GM04504 (cell line): Measurements from ENCODE around the gene TBL1XR1.
"Not testable (repeated sequence)": the region's sequence is repeated elsewhere in the genome, so short reads cannot be mapped to it uniquely, and the experiment has no call there.

Source experiments
- DNase-seq: peaks from one replicate; pipeline ENCODE4 v3.0.0-alpha.2; 2012; ENCODE audit warnings: low read depth

Gene TBL1XR1

GRCh38 chr3:177181418-177181817, 15.9 kb downstream of the TBL1XR1 start:
- no peak for DNase-seq

- no peak for DNase-seq
These were observed 16.8 kb downstream of the TBL1XR1 start for GRCh38 chr3:177180506-177180905.

- DNase-seq, result no peak
These were observed 17.8 kb downstream of the TBL1XR1 start for GRCh38 chr3:177179281-177180067.

GRCh38 chr3:177177749-177178221, 19.5 kb downstream of the TBL1XR1 start:
- DNase-seq, result no peak

- DNase-seq, result no peak
These were observed 22.6 kb downstream of the TBL1XR1 start for GRCh38 chr3:177174607-177175170.

- no peak for DNase-seq
These were observed 27.2 kb downstream of the TBL1XR1 start for GRCh38 chr3:177169936-177170722.

GRCh38 chr3:177168431-177168830, 28.9 kb downstream of the TBL1XR1 start:
- no peak for DNase-seq

- DNase-seq, result no peak
These were observed 34.5 kb downstream of the TBL1XR1 start for GRCh38 chr3:177162742-177163141.

GRCh38 chr3:177161603-177162002, 35.7 kb downstream of the TBL1XR1 start:
- DNase-seq, result not testable (repeated sequence)

- no peak for DNase-seq
These were observed 38.8 kb downstream of the TBL1XR1 start for GRCh38 chr3:177158461-177158860.

GRCh38 chr3:177157492-177157891, 39.8 kb downstream of the TBL1XR1 start:
- DNase-seq, result no peak

- no peak for DNase-seq
These were observed 42.5 kb downstream of the TBL1XR1 start for GRCh38 chr3:177154733-177155132.

- DNase-seq, result peak; percentile 59
These were observed 46.2 kb downstream of the TBL1XR1 start for GRCh38 chr3:177150970-177151627.

GRCh38 chr3:177150218-177150916, 46.9 kb downstream of the TBL1XR1 start:
- no peak for DNase-seq

GRCh38 chr3:177149106-177149505, 48.2 kb downstream of the TBL1XR1 start:
- DNase-seq, result no peak

- DNase-seq, result no peak
These were observed 49.5 kb downstream of the TBL1XR1 start for GRCh38 chr3:177147790-177148189.

- DNase-seq, result peak; percentile 54
These were observed 50.6 kb downstream of the TBL1XR1 start for GRCh38 chr3:177146646-177147045.

- no peak for DNase-seq
These were observed 51.3 kb downstream of the TBL1XR1 start for GRCh38 chr3:177145954-177146353.

- no peak for DNase-seq
These were observed 51.9 kb downstream of the TBL1XR1 start for GRCh38 chr3:177145381-177145780.

GRCh38 chr3:177144922-177145321, 52.4 kb downstream of the TBL1XR1 start:
- DNase-seq, result no peak

- no peak for DNase-seq
These were observed 55.2 kb downstream of the TBL1XR1 start for GRCh38 chr3:177141899-177142646.
